Measurements from ENCODE around the gene PROSER3.

PROSER3 gene

DNA sequence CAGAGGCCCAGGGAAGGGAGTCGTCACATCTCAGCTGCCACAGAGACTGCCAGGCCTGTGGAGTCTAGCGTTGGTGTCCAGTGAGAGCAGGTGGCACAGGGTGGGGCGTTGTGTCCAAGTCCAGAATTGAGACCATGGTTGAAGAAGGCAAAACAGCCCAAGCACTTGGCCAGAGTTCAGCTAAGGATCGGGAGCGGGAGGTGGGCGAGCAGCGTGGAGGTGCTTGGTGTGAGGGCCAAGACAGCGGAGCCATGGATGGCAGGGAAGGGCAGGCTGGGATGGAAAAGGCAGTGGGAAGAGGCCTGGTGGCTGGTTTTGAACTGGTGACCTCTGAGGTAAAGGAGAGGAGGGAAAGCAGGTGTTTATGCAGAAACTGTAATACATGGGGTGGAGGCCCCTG is 23.7 kb upstream of the PROSER3 start:
- ChIA-PET CTCF (no interaction called here), POLR2A (interaction anchor here (1.7 kb wide), 1 partner anchor 14 kb away, joined by 5 read pairs; the partner anchor contains the start of gene LIN37)
- no peak for DNase-seq (ENCODE audit: extremely low spot score)
- TF ChIP-seq BHLHE40 (IDR thresholded peaks at IDR 0.05; ENCODE audit: borderline replicate concordance): no peak
- TF ChIP-seq FOXA1 (IDR thresholded peaks at IDR 0.05): no peak

DNA sequence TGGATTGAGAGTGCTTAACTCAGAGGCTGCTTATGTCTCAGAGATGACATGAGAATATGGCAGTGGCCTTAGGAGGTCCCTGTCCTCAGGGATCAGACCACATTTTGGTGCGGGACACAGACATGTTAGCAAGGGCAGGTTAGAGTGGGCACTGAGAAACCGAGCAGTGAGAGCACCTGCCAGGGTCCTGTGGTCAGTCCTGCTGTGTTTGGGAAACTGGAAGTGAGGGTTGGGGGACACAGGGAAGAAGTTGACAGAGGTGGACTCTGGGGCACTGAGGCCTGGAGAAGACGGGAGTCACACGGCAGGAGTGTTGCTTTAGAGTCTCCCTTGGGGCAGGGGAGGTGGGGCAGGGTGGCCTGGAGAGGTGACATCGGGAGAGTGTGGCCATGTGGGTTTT is 23.1 kb upstream of the PROSER3 start:
- TF ChIP-seq ZNF384 (IDR thresholded peaks at IDR 0.05) (no peak), HDGF (IDR thresholded peaks at IDR 0.05; ENCODE audit: borderline replicate concordance) (no peak)
- ChIA-PET POLR2A (interaction anchor here (1.7 kb wide), 1 partner anchor 13 kb away, joined by 5 read pairs; the partner anchor contains the start of gene LIN37), CTCF (no interaction called here)
- no peak for DNase-seq (ENCODE audit: extremely low spot score)

DNA sequence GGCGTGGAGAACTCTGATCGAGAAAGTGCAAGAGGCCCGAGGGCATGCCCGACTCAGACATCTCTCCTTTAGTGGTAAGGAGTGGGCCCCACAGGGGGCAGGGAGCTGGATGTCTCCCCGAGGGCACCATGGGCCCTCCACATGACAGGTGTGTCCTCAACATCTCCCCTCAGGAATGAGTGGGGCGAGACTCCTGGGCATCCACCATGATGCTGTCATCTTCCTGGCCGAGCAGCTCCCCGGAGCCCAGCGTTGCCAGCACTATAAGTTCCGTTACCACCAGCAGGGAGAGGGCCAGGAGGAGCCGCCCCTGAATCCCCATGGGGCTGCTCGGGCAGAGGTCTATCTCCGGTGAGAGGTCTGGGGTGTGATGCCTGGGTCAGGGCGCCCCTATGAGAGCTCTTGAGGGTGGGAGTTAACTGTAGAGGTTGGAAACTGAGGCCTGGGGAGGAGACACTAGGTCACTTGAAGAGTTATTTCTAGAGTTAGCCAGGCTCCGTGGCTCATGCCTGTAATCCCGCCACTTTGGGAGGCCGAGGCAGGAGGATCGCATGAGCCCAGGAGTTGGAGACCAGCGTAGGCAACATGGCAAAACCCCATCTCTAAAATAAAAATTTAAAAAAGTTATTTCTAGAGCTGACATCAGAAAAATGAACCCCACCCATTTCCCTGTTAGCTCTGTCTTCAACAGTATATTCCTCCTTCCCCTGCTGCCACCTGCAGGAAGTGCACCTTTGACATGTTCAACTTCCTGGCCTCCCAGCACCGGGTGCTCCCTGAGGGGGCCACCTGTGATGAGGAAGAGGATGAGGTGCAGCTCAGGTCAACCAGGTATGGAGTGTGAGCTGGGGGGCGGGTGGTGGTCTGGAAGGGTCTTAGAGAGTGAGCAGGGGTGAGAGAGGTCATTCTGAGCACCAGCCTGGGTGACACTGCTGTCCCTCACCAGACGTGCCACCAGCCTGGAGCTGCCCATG is 20.8 kb upstream of the PROSER3 start:
- CTCF ChIA-PET: interaction anchor here (0.6 to 0.8 kb wide), 2 partner anchors 82 to 593 kb away, joined by 3 to 6 read pairs; no protein-coding TSS in a partner anchor
- TF ChIP-seq SP1 (IDR thresholded peaks at IDR 0.05): no peak
- no peak for TF ChIP-seq ELF4 (IDR thresholded peaks at IDR 0.05)
- no peak for TF ChIP-seq NFRKB (IDR thresholded peaks at IDR 0.05)
- TF ChIP-seq BHLHE40 (IDR thresholded peaks at IDR 0.05; ENCODE audit: borderline replicate concordance): no peak
- TF ChIP-seq LEF1 (IDR thresholded peaks at IDR 0.05; ENCODE audit: borderline replicate concordance): no peak
- TF ChIP-seq, protein P1, sequence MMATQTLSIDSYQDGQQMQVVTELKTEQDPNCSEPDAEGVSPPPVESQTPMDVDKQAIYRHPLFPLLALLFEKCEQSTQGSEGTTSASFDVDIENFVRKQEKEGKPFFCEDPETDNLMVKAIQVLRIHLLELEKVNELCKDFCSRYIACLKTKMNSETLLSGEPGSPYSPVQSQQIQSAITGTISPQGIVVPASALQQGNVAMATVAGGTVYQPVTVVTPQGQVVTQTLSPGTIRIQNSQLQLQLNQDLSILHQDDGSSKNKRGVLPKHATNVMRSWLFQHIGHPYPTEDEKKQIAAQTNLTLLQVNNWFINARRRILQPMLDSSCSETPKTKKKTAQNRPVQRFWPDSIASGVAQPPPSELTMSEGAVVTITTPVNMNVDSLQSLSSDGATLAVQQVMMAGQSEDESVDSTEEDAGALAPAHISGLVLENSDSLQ (IDR thresholded peaks at IDR 0.05): no peak
- no peak for TF ChIP-seq TARDBP (IDR thresholded peaks at IDR 0.05)
- no peak for TF ChIP-seq ARNT (IDR thresholded peaks at IDR 0.05)
- no peak for TF ChIP-seq L3MBTL2 (conservative IDR thresholded peaks at IDR 0.05)
- TF ChIP-seq CTBP1 (IDR thresholded peaks at IDR 0.05; ENCODE audit: borderline replicate concordance): no peak
- no peak for TF ChIP-seq ZNF384 (IDR thresholded peaks at IDR 0.05)
- no peak for TF ChIP-seq FOXM1 (IDR thresholded peaks at IDR 0.05; ENCODE audit: borderline replicate concordance)
- TF ChIP-seq FOXK2 (IDR thresholded peaks at IDR 0.05): no peak
- no peak for TF ChIP-seq SUZ12 (IDR thresholded peaks at IDR 0.05)
- TF ChIP-seq HDGF (IDR thresholded peaks at IDR 0.05; ENCODE audit: borderline replicate concordance): no peak
- no peak for TF ChIP-seq FOXA1 (IDR thresholded peaks at IDR 0.05)
- POLR2A ChIA-PET: interaction anchor here (1.9 kb wide), 1 partner anchor 11 kb away, joined by 10 read pairs; the partner anchor contains the start of gene LIN37
- no peak for DNase-seq (ENCODE audit: extremely low spot score)

DNA sequence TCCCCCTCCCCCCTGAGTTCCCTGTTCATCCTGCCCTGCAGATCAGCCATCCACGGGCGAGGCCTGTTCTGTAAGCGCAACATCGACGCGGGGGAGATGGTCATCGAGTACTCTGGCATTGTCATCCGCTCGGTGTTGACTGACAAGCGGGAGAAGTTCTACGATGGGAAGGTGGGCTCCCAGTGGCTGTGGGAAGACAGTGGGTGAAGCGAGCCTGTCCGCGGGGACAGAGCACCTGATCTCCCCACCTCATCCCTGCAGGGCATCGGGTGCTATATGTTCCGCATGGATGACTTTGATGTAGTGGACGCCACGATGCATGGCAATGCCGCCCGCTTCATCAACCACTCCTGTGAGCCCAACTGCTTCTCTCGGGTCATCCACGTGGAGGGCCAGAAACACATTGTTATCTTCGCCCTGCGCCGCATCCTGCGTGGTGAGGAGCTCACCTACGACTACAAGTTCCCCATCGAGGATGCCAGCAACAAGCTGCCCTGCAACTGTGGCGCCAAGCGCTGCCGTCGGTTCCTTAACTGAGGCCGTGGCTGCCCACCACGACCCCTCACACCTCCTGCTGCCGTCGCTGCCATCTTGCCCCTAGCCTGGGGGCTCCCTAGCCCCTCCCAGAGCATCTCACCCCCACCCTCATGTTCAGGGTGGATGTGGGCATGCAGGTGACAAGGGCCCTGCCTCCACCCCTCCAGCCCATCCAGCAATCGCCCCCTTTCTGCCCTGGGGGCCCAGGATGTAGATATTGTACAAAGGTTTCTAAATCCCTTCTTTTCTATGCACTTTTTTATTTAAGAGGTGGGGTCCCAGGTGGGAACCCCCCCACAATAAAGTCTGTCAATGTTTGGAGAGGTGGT is 19.7 kb upstream of the PROSER3 start:
- DNase-seq (ENCODE audit: extremely low spot score): no peak
- POLR2A ChIA-PET: interaction anchor here (1.9 kb wide), 1 partner anchor 10 kb away, joined by 10 read pairs; the partner anchor contains the start of gene LIN37
- TF ChIP-seq SP1 (IDR thresholded peaks at IDR 0.05) (no peak), ARNT (IDR thresholded peaks at IDR 0.05) (no peak), FOXM1 (IDR thresholded peaks at IDR 0.05; ENCODE audit: borderline replicate concordance) (no peak)
- TF ChIP-seq, protein P1 (IDR thresholded peaks at IDR 0.05): no peak
- CTCF ChIA-PET: no interaction called here

GRCh38 chr19:35738887-35739229 is 19.1 kb upstream of the PROSER3 start:
- TF ChIP-seq FOXM1 (IDR thresholded peaks at IDR 0.05; ENCODE audit: borderline replicate concordance) (no peak), L3MBTL2 (conservative IDR thresholded peaks at IDR 0.05) (no peak), ELF4 (IDR thresholded peaks at IDR 0.05) (no peak), HDGF (IDR thresholded peaks at IDR 0.05; ENCODE audit: borderline replicate concordance) (no peak), FOXK2 (IDR thresholded peaks at IDR 0.05) (no peak), LEF1 (IDR thresholded peaks at IDR 0.05; ENCODE audit: borderline replicate concordance) (no peak), SP1 (IDR thresholded peaks at IDR 0.05) (no peak), BHLHE40 (IDR thresholded peaks at IDR 0.05; ENCODE audit: borderline replicate concordance) (no peak), ZNF384 (IDR thresholded peaks at IDR 0.05) (no peak), FOXA1 (IDR thresholded peaks at IDR 0.05) (no peak), TARDBP (IDR thresholded peaks at IDR 0.05) (no peak), CTBP1 (IDR thresholded peaks at IDR 0.05; ENCODE audit: borderline replicate concordance) (no peak), NFRKB (IDR thresholded peaks at IDR 0.05) (no peak), SUZ12 (IDR thresholded peaks at IDR 0.05) (no peak), ARNT (IDR thresholded peaks at IDR 0.05) (no peak)
- TF ChIP-seq, protein P1 (IDR thresholded peaks at IDR 0.05): no peak
- ChIA-PET POLR2A (no interaction called here), CTCF (no interaction called here)
- no peak for DNase-seq (ENCODE audit: extremely low spot score)
